ENCODE results near the gene PBX4. TPM values are rescaled to one million over a fixed set of nuclear protein-coding genes. Genes with fewer than 3 reads are reported as not detected.

PBX4 gene
- total and polyA plus RNA-seq, 10 of the 15 experiments (the other 5 are each of a cell fraction or from before 2014, with no cell fraction given), result 0.18 to 17.3 (median 4.2) TPM

DNA sequence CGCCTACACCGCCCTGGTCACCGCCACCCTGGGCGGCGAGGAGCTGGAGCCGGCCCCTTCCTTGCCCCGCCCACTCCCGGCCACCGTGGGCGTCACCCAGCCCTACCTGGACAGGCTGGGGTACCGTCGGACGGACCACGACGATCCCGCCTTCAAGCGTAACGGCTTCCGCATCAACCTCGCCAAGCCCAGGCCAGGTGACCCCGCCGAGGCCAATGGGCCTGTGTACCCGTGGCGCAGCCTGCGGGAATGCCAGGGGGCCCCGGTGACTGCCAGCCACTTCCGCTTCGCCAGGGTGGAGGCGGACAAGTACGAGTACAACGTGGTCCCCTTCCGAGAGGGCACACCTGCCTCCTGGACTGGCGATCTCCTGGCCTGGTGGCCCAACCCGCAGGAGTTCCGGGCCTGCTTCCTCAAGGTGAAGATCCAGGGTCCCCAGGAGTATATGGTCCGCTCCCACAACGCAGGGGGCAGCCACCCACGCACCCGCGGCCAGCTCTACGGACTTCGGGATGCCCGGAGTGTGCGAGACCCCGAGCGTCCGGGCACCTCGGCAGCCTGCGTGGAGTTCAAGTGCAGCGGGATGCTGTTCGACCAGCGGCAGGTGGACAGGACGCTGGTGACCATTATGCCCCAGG lies 73.4 kb downstream of the PBX4 start:
- Histone ChIP-seq H3K36me3 (ENCODE audit: control insufficient read depth in 2 of 2, insufficient read depth in 2 of 2, low read length in 1 of 2) (no peaks in the 10 kb centered on the region), H4K20me1 (ENCODE audit: control insufficient read depth, insufficient read depth) (no peaks in the 10 kb centered on the region), H3K4me1 (ENCODE audit: control insufficient read depth, insufficient read depth, low read length) (peaks cover 3% of the 10 kb centered on the region), H3K4me3 (no peak overlapping the region), H3K79me2 (ENCODE audit: control insufficient read depth, insufficient read depth, low read length) (no peaks in the 10 kb centered on the region), H3K27me3 (replicated peaks in 1 of 2; ENCODE audit: control insufficient read depth in 2 of 2, insufficient read depth in 2 of 2, low read length in 1 of 2) (no peaks in the 10 kb centered on the region), H3K27ac (ENCODE audit: control insufficient read depth, insufficient read depth) (no peak overlapping the region), H3K9ac (ENCODE audit: control insufficient read depth, insufficient read depth, low read length) (no peak overlapping the region), H2AFZ (ENCODE audit: control insufficient read depth, low read depth, low read length) (no peak overlapping the region), H3K4me2 (ENCODE audit: control insufficient read depth, insufficient read depth) (no peak overlapping the region), H3K9me3 (replicated peaks; ENCODE audit: control insufficient read depth, insufficient read depth, low read length) (no peaks in the 10 kb centered on the region; the same call in 2 of the 3 replicates)
- SMC1A ChIA-PET (ENCODE audit: uncharacterized antibody, unreplicated experiment), result no interaction called here
- intact Hi-C loops (cut with micrococcal nuclease; ENCODE audit: unreplicated experiment) (no loop called here), in situ Hi-C loops (cut with MboI) (loop anchor here (25.0 kb wide), 4 partner anchors 867 to 1492 kb away; partner anchors contain the start of genes ZNF66 and ZNF737)
- POLR2A ChIA-PET, result no interaction called here
- no peak for FAIRE-seq
- WGBS (ENCODE audit: insufficient coverage, insufficient replicate concordance, low lambda C conversion rate, missing lambda C conversion rate), result 88% methylated on average over 35 of the region's 53 CpGs
- RAD21 ChIA-PET (ENCODE audit: unreplicated experiment), result no interaction called here
- DNase-seq (ENCODE audit: low read depth, low spot score), result no peak
- no TSS peak for BruUV-seq (replicated peaks)
- ATAC-seq, result no peak
- CTCF ChIA-PET, result interaction anchor here (1.6 kb wide), 1 partner anchor 9 kb away, joined by 5 read pairs; no protein-coding TSS in a partner anchor
- TF ChIP-seq SUZ12 (IDR thresholded peaks at IDR 0.05; ENCODE audit: unreplicated experiment), result no peak
- TF ChIP-seq BMI1 (IDR thresholded peaks at IDR 0.05; ENCODE audit: borderline replicate concordance), result no peak
- TF ChIP-seq PAX5 (IDR thresholded peaks at IDR 0.05; ENCODE audit: borderline replicate concordance, low read depth, low read length), result no peak
- TF ChIP-seq ESRRA (IDR thresholded peaks at IDR 0.05; ENCODE audit: low read length), result no peak
- no peak for TF ChIP-seq JUND (IDR thresholded peaks at IDR 0.05; ENCODE audit: low read depth, low read length)
- TF ChIP-seq, protein P1, sequence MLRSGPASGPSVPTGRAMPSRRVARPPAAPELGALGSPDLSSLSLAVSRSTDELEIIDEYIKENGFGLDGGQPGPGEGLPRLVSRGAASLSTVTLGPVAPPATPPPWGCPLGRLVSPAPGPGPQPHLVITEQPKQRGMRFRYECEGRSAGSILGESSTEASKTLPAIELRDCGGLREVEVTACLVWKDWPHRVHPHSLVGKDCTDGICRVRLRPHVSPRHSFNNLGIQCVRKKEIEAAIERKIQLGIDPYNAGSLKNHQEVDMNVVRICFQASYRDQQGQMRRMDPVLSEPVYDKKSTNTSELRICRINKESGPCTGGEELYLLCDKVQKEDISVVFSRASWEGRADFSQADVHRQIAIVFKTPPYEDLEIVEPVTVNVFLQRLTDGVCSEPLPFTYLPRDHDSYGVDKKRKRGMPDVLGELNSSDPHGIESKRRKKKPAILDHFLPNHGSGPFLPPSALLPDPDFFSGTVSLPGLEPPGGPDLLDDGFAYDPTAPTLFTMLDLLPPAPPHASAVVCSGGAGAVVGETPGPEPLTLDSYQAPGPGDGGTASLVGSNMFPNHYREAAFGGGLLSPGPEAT (IDR thresholded peaks at IDR 0.05; ENCODE audit: low read depth), result no peak
- no peak for TF ChIP-seq RB1 (IDR thresholded peaks at IDR 0.05; ENCODE audit: borderline replicate concordance)
- no peak for TF ChIP-seq PML (IDR thresholded peaks at IDR 0.05; ENCODE audit: low read length)
- TF ChIP-seq GATAD2B (conservative IDR thresholded peaks at IDR 0.05; ENCODE audit: low read depth), result no peak
- no peak for TF ChIP-seq MTA2 (IDR thresholded peaks at IDR 0.05; ENCODE audit: low read depth)
- TF ChIP-seq, protein P2, sequence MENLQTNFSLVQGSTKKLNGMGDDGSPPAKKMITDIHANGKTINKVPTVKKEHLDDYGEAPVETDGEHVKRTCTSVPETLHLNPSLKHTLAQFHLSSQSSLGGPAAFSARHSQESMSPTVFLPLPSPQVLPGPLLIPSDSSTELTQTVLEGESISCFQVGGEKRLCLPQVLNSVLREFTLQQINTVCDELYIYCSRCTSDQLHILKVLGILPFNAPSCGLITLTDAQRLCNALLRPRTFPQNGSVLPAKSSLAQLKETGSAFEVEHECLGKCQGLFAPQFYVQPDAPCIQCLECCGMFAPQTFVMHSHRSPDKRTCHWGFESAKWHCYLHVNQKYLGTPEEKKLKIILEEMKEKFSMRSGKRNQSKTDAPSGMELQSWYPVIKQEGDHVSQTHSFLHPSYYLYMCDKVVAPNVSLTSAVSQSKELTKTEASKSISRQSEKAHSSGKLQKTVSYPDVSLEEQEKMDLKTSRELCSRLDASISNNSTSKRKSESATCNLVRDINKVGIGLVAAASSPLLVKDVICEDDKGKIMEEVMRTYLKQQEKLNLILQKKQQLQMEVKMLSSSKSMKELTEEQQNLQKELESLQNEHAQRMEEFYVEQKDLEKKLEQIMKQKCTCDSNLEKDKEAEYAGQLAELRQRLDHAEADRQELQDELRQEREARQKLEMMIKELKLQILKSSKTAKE (IDR thresholded peaks at IDR 0.05; ENCODE audit: low read depth, poor library complexity, severe bottlenecking), result no peak
- no peak for TF ChIP-seq BCL11A (IDR thresholded peaks at IDR 0.05; ENCODE audit: low read depth, low read length)
- TF ChIP-seq RBBP5 (conservative IDR thresholded peaks at IDR 0.05), result no peak
- no peak for TF ChIP-seq IKZF2 (IDR thresholded peaks at IDR 0.05)
- TF ChIP-seq ETV6 (conservative IDR thresholded peaks at IDR 0.05 in 1 of 2, IDR thresholded peaks at IDR 0.05 in 1 of 2; ENCODE audit: borderline replicate concordance in 1 of 2, low read depth in 1 of 2), result no peak
- no peak for TF ChIP-seq MTA3 (IDR thresholded peaks at IDR 0.05; ENCODE audit: borderline replicate concordance, low read length)
- TF ChIP-seq CBX3 (IDR thresholded peaks at IDR 0.05; ENCODE audit: borderline replicate concordance, low read depth), result no peak
- no peak for TF ChIP-seq BRCA1 (IDR thresholded peaks at IDR 0.05; ENCODE audit: low read depth, low read length)
- TF ChIP-seq, protein P3, sequence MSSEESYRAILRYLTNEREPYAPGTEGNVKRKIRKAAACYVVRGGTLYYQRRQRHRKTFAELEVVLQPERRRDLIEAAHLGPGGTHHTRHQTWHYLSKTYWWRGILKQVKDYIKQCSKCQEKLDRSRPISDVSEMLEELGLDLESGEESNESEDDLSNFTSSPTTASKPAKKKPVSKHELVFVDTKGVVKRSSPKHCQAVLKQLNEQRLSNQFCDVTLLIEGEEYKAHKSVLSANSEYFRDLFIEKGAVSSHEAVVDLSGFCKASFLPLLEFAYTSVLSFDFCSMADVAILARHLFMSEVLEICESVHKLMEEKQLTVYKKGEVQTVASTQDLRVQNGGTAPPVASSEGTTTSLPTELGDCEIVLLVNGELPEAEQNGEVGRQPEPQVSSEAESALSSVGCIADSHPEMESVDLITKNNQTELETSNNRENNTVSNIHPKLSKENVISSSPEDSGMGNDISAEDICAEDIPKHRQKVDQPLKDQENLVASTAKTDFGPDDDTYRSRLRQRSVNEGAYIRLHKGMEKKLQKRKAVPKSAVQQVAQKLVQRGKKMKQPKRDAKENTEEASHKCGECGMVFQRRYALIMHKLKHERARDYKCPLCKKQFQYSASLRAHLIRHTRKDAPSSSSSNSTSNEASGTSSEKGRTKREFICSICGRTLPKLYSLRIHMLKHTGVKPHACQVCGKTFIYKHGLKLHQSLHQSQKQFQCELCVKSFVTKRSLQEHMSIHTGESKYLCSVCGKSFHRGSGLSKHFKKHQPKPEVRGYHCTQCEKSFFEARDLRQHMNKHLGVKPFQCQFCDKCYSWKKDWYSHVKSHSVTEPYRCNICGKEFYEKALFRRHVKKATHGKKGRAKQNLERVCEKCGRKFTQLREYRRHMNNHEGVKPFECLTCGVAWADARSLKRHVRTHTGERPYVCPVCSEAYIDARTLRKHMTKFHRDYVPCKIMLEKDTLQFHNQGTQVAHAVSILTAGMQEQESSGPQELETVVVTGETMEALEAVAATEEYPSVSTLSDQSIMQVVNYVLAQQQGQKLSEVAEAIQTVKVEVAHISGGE (CRISPR knock-in tag; IDR thresholded peaks at IDR 0.05), result no peak
